GM12878 (cell line): Measurements from ENCODE around the gene ZSWIM6. TPM values are rescaled to one million over a fixed set of nuclear protein-coding genes. Genes with fewer than 3 reads are reported as not detected.

Source experiments
- ATAC-seq: fragments of 200-7000 bp; cut with Tn5 transposase; 3 replicates; pipeline ENCODE4 v1.9.1; 2020; ENCODE audit warnings: mild to moderate bottlenecking, moderate library complexity
- BruUV-seq: library from RNA; stranded (reverse); fragments of 400-500 nt; replicated peaks from 2 replicates; lab custom pipeline; 2021; lab: Mats Ljungman, UMichigan
- CTCF ChIA-PET: fragments of 300-600 bp; sonication (Branson Sonifier 250); formaldehyde crosslinking; extraction: SDS; loops from one replicate; lab custom pipeline; 2021; ENCODE audit warnings: inconsistent platforms; lab: Yijun Ruan, JAX
- POLR2A ChIA-PET: fragments of 350-600 bp; formaldehyde crosslinking; extraction: SDS; loops from one replicate; lab custom pipeline; 2021; ENCODE audit warnings: inconsistent platforms; lab: Charles Lee
- RAD21 ChIA-PET: fragments of 300-600 bp; sonication (Branson Sonifier 250); formaldehyde crosslinking; loops from one replicate; lab custom pipeline; 2023; ENCODE audit warnings: antibody characterized with exemption; ENCODE audit not compliant: unreplicated experiment; lab: Charles Lee
- SMC1A ChIA-PET: fragments of 300-600 bp; sonication (Branson Sonifier 250); formaldehyde crosslinking; loops from one replicate; lab custom pipeline; 2023; ENCODE audit not compliant: unreplicated experiment, uncharacterized antibody; lab: Charles Lee
- DNase-seq: peaks from one replicate; pipeline ENCODE4 v3.0.0-alpha.2; 2011; ENCODE audit warnings: low read depth, low spot score
- FAIRE-seq: peaks from 3 replicates; lab custom pipeline; 2011; peaks lifted over from hg19 to GRCh38; lab: Jason Lieb, UNC
- H2AFZ ChIP-seq: 2 replicates; pipeline ENCODE4 v1.6.0; 2011; ENCODE audit warnings: low read depth, low read length, control low read depth; ENCODE audit not compliant: control insufficient read depth
- H3K27ac ChIP-seq: 2 replicates; pipeline ENCODE4 v1.5.1; 2011; ENCODE audit warnings: control low read depth; ENCODE audit not compliant: control insufficient read depth, insufficient read depth
- H3K27me3 ChIP-seq, 2 experiments: replicated peaks in 1 of 2; 2 replicates each; pipeline versions ENCODE4 v1.6.0 to v1.6.1; 2011; ENCODE audit warnings: low read length in 1 of 2; ENCODE audit not compliant: control insufficient read depth in 2 of 2, insufficient read depth in 2 of 2
- H3K36me3 ChIP-seq, 2 experiments: 2 replicates each; pipeline ENCODE4 v1.5.1; 2011; ENCODE audit warnings: low read length in 1 of 2; ENCODE audit not compliant: control insufficient read depth in 2 of 2, insufficient read depth in 2 of 2
- H3K4me1 ChIP-seq: 2 replicates; pipeline ENCODE4 v1.6.1; 2011; ENCODE audit warnings: mild to moderate bottlenecking, low read length, moderate library complexity, mixed read lengths; ENCODE audit not compliant: control insufficient read depth, insufficient read depth
- H3K4me2 ChIP-seq: 2 replicates; pipeline ENCODE4 v1.6.0; 2011; ENCODE audit warnings: control low read depth; ENCODE audit not compliant: control insufficient read depth, insufficient read depth
- H3K4me3 ChIP-seq: fragments of 200-600 bp; sonication (generic); 2 replicates; pipeline ENCODE4 v1.5.1; 2016
- H3K79me2 ChIP-seq: 2 replicates; pipeline ENCODE4 v1.6.0; 2011; ENCODE audit warnings: low read length; ENCODE audit not compliant: control insufficient read depth, insufficient read depth
- H3K9ac ChIP-seq: 2 replicates; pipeline ENCODE4 v1.8.0; 2011; ENCODE audit warnings: low read length, control low read depth, mixed read lengths; ENCODE audit not compliant: control insufficient read depth, insufficient read depth
- H3K9me3 ChIP-seq: replicated peaks from 3 replicates; pipeline ENCODE4 v1.5.1; 2011; ENCODE audit warnings: mild to moderate bottlenecking, low read length; ENCODE audit not compliant: control insufficient read depth, insufficient read depth
- H4K20me1 ChIP-seq: 2 replicates; pipeline ENCODE4 v1.6.0; 2011; ENCODE audit not compliant: control insufficient read depth, insufficient read depth
- BCL11A ChIP-seq: IDR thresholded peaks from 2 replicates; pipeline ENCODE4 v1.6.1; 2011; ENCODE audit warnings: low read depth, low read length
- E2F8 ChIP-seq: fragments of 450-650 bp; IDR thresholded peaks from 2 replicates; pipeline ENCODE4 v1.6.1; 2018; ENCODE audit warnings: mild to moderate bottlenecking, low read depth, moderate library complexity; ENCODE audit not compliant: partially characterized antibody
- EGR1 ChIP-seq, 2 experiments: IDR thresholded peaks; 1 replicate in 1 of 2; 2 replicates in 1 of 2; pipeline ENCODE4 v1.6.1; 2011 to 2012; ENCODE audit warnings: low read depth in 2 of 2, low read length in 2 of 2, borderline replicate concordance in 1 of 2, mild to moderate bottlenecking in 1 of 2, moderate library complexity in 1 of 2
- MYC ChIP-seq: IDR thresholded peaks from 2 replicates; pipeline ENCODE4 v1.6.1; 2011; ENCODE audit warnings: mild to moderate bottlenecking, low read length, moderate library complexity, inconsistent platforms; ENCODE audit not compliant: insufficient read depth, insufficient replicate concordance, insufficient read length, severe bottlenecking
- WGBS: methylation state at CpG from one replicate; pipeline ENCODE4 v1.1.6; 2016; ENCODE audit warnings: low lambda C conversion rate; ENCODE audit not compliant: insufficient replicate concordance, insufficient coverage; ENCODE audit errors: missing lambda C conversion rate; 5-methylcytosine and 5-hydroxymethylcytosine counted together
- in situ Hi-C: fragments of 300-500 bp; cut with MboI; formaldehyde crosslinking; loops from 9 replicates; pipeline ENCODE4 v1.14.3; 2018; ENCODE audit warnings: mixed read lengths
- intact Hi-C: fragments of 100-400 bp; cut with micrococcal nuclease; formaldehyde crosslinking; loops from one replicate; pipeline ENCODE4 v1.14.2; 2022; ENCODE audit not compliant: unreplicated experiment
- polyA plus RNA-seq, 11 experiments: library from polyadenylated mRNA; depleted of rRNA in 4 of 11; unstranded in 6 of 11; stranded (reverse) in 5 of 11; fragments of >200 nt; fragmentation: Nextera tagmentation in 4 of 11; fragmentation: Illumina TruSeq in 1 of 11; extraction: Ambion mirVana in 4 of 11; extraction: Trizol in 1 of 11; gene quantifications; 1 replicate in 1 of 11; 2 replicates in 10 of 11; pipeline versions ENCODE4 v1.2.1 to v1.2.3, GENCODE V29; 2011 to 2016; ENCODE audit warnings: inconsistent platforms in 2 of 11, missing spikeins in 2 of 11, low read depth in 1 of 11
- total RNA-seq, 4 experiments: library from RNA; depleted of rRNA in 3 of 4; stranded (reverse); fragments of >200 nt in 3 of 4; fragmentation: Illumina TruSeq in 1 of 4; extraction: Trizol in 1 of 4; gene quantifications; 2 replicates each; pipeline versions ENCODE4 v1.2.1 to v1.2.3, GENCODE V29; 2013 to 2021
- TF ChIP-seq, protein P1 (sequence below): IDR thresholded peaks from 2 replicates; pipeline ENCODE4 v1.6.1; 2012; ENCODE audit warnings: mild to moderate bottlenecking, low read depth, low read length

ZSWIM6 gene
- total and polyA plus RNA-seq, 10 of the 15 experiments (the other 5 are each of a cell fraction or from before 2014, with no cell fraction given), result 0.53 to 6.2 (median 3.4) TPM

GRCh38 chr5:61486476-61486875, 154.4 kb downstream of the ZSWIM6 start:
- H3K4me3 ChIP-seq, result no peak overlapping the region
- SMC1A ChIA-PET, result no interaction called here
- no TSS peak for BruUV-seq
- no peak overlapping the region for H3K4me2 ChIP-seq
- H3K9ac ChIP-seq, result no peak overlapping the region
- H3K27me3 ChIP-seq, result no peaks in the 10 kb centered on the region
- DNase-seq, result no peak
- intact Hi-C loops (no loop called here), in situ Hi-C loops (no loop called here)
- H3K27ac ChIP-seq, result no peak overlapping the region
- no peaks in the 10 kb centered on the region for H4K20me1 ChIP-seq
- no peak for ATAC-seq
- no peak for FAIRE-seq
- 38% methylated on average over 1 of the region's 1 CpG for WGBS
- no peaks in the 10 kb centered on the region for H3K79me2 ChIP-seq
- no peaks in the 10 kb centered on the region for H3K36me3 ChIP-seq
- no peaks in the 10 kb centered on the region for H3K4me1 ChIP-seq
- CTCF ChIA-PET, result no interaction called here
- H3K9me3 ChIP-seq, result no peaks in the 10 kb centered on the region
- RAD21 ChIA-PET, result no interaction called here
- TF ChIP-seq BCL11A (no peak), EGR1 (IDR thresholded peaks at IDR 0.05; ENCODE audit: borderline replicate concordance in 1 of 2, low read depth in 2 of 2, low read length in 2 of 2) (no peak), MYC (no peak), E2F8 (no peak)
- TF ChIP-seq, protein P1, sequence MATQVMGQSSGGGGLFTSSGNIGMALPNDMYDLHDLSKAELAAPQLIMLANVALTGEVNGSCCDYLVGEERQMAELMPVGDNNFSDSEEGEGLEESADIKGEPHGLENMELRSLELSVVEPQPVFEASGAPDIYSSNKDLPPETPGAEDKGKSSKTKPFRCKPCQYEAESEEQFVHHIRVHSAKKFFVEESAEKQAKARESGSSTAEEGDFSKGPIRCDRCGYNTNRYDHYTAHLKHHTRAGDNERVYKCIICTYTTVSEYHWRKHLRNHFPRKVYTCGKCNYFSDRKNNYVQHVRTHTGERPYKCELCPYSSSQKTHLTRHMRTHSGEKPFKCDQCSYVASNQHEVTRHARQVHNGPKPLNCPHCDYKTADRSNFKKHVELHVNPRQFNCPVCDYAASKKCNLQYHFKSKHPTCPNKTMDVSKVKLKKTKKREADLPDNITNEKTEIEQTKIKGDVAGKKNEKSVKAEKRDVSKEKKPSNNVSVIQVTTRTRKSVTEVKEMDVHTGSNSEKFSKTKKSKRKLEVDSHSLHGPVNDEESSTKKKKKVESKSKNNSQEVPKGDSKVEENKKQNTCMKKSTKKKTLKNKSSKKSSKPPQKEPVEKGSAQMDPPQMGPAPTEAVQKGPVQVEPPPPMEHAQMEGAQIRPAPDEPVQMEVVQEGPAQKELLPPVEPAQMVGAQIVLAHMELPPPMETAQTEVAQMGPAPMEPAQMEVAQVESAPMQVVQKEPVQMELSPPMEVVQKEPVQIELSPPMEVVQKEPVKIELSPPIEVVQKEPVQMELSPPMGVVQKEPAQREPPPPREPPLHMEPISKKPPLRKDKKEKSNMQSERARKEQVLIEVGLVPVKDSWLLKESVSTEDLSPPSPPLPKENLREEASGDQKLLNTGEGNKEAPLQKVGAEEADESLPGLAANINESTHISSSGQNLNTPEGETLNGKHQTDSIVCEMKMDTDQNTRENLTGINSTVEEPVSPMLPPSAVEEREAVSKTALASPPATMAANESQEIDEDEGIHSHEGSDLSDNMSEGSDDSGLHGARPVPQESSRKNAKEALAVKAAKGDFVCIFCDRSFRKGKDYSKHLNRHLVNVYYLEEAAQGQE, result no peak
- TF ChIP-seq, all 136 proteins: peak for 0
- H2AFZ ChIP-seq, result no peak overlapping the region
- POLR2A ChIA-PET, result no interaction called here
